ENCODE data around the gene ELOA2.

Gene ELOA2, protein sequence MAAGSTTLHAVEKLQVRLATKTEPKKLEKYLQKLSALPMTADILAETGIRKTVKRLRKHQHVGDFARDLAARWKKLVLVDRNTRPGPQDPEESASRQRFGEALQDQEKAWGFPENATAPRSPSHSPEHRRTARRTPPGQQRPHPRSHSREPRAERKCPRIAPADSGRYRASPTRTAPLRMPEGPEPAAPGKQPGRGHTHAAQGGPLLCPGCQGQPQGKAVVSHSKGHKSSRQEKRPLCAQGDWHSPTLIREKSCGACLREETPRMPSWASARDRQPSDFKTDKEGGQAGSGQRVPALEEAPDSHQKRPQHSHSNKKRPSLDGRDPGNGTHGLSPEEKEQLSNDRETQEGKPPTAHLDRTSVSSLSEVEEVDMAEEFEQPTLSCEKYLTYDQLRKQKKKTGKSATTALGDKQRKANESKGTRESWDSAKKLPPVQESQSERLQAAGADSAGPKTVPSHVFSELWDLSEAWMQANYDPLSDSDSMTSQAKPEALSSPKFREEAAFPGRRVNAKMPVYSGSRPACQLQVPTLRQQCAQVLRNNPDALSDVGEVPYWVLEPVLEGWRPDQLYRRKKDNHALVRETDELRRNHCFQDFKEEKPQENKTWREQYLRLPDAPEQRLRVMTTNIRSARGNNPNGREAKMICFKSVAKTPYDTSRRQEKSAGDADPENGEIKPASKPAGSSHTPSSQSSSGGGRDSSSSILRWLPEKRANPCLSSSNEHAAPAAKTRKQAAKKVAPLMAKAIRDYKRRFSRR

DNA sequence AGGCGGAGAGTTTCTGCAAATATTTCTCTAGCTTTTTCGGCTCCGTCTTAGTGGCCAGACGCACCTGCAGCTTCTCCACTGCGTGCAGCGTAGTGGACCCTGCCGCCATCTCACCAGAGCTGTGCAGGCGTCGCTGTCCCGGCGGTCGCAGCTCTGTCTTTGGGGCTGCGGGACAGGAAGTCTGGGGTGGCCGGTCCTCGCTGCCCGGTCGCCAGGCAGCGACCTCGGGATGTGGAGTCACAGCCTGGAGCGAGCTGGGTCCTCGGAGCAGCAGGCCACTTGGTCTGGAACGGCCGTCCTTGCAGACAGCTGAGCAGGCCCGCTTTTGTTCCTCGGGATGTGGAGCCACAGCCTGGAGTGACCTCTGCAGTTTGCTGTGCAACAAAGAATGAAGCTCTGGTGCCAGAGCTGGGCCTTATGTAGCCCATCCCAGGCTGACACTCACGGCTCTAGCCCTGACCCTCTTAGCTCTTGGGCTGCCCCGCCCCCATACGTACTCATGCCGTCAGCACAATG, at the start of gene ELOA2:
Gene ELOA2, minus strand, starts transcription at position 466 of the 516 bp plus-strand sequence. Its CDS starts 357 bp downstream, at position 109.
- H3K4me1 ChIP-seq (ENCODE audit: control insufficient read depth, low read length), result peaks cover 20% of the 10 kb centered on the region
- H3K9me2 ChIP-seq (replicated peaks; ENCODE audit: control insufficient read depth, low read length), result no peaks in the 10 kb centered on the region
- no peaks in the 10 kb centered on the region for H3K79me2 ChIP-seq (ENCODE audit: control insufficient read depth, low read length)
- H3F3A ChIP-seq (ENCODE audit: control insufficient read depth, insufficient read depth), result no peaks in the 10 kb centered on the region
- no peaks in the 10 kb centered on the region for H3K27me3 ChIP-seq (ENCODE audit: control insufficient read depth, low read length)
- H3K9me3 ChIP-seq (ENCODE audit: control insufficient read depth, insufficient read depth, low read length), result no peaks in the 10 kb centered on the region
- no peak within 1 kb of the TSS for H3K4me3 ChIP-seq (ENCODE audit: low read length)
- TF ChIP-seq, protein P1, sequence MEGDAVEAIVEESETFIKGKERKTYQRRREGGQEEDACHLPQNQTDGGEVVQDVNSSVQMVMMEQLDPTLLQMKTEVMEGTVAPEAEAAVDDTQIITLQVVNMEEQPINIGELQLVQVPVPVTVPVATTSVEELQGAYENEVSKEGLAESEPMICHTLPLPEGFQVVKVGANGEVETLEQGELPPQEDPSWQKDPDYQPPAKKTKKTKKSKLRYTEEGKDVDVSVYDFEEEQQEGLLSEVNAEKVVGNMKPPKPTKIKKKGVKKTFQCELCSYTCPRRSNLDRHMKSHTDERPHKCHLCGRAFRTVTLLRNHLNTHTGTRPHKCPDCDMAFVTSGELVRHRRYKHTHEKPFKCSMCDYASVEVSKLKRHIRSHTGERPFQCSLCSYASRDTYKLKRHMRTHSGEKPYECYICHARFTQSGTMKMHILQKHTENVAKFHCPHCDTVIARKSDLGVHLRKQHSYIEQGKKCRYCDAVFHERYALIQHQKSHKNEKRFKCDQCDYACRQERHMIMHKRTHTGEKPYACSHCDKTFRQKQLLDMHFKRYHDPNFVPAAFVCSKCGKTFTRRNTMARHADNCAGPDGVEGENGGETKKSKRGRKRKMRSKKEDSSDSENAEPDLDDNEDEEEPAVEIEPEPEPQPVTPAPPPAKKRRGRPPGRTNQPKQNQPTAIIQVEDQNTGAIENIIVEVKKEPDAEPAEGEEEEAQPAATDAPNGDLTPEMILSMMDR (IDR thresholded peaks at IDR 0.05; ENCODE audit: low read depth, low read length, poor library complexity, severe bottlenecking), result no peak
- no peak for TF ChIP-seq EZH2phosphoT487 (IDR thresholded peaks at IDR 0.05; ENCODE audit: borderline replicate concordance, low read length)
- no peaks in the 10 kb centered on the region for H4K20me1 ChIP-seq (ENCODE audit: control insufficient read depth, insufficient read depth, low read depth, low read length)
- no peak within 1 kb of the TSS for H3K27ac ChIP-seq (ENCODE audit: low read depth, low read length)
- H3K4me2 ChIP-seq (ENCODE audit: low read length), result no peak within 1 kb of the TSS
- H3K36me3 ChIP-seq (ENCODE audit: control insufficient read depth, low read length), result no peaks in the 10 kb centered on the region

DNA sequence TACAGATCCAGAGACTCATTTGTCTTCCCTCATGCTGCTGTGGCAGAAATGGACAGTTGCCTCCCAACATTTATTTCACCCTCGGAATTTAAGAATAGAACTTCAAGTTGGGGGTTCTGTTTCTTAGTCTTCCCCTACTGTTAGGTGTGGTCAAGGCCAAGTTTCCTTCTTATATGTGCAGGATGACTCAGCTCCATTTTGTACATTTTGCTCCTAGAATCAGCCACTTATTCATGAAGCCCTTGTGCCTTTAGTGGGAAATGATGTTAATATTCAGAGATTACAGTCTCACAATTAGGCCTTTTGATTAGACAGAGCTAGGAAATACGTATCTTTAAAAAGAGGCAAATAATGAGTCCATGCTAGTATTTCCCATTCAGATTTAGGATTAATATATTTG, 46.2 kb upstream of the ELOA2 start:
- H3K79me2 ChIP-seq (ENCODE audit: control insufficient read depth, low read length), result no peaks in the 10 kb centered on the region
- TF ChIP-seq, protein P1 (IDR thresholded peaks at IDR 0.05; ENCODE audit: low read depth, low read length, poor library complexity, severe bottlenecking), result no peak
- TF ChIP-seq EZH2phosphoT487 (IDR thresholded peaks at IDR 0.05; ENCODE audit: borderline replicate concordance, low read length), result no peak
- H3K36me3 ChIP-seq (ENCODE audit: control insufficient read depth, low read length), result no peaks in the 10 kb centered on the region
- no peak overlapping the region for H3K4me2 ChIP-seq (ENCODE audit: low read length)
- H3F3A ChIP-seq (ENCODE audit: control insufficient read depth, insufficient read depth), result no peaks in the 10 kb centered on the region
- H3K27ac ChIP-seq (ENCODE audit: low read depth, low read length), result no peak overlapping the region
- H3K4me1 ChIP-seq (ENCODE audit: control insufficient read depth, low read length), result no peaks in the 10 kb centered on the region
- no peaks in the 10 kb centered on the region for H3K27me3 ChIP-seq (ENCODE audit: control insufficient read depth, low read length)
- H4K20me1 ChIP-seq (ENCODE audit: control insufficient read depth, insufficient read depth, low read depth, low read length), result no peaks in the 10 kb centered on the region
- H3K4me3 ChIP-seq (ENCODE audit: low read length), result no peak overlapping the region
- H3K9me3 ChIP-seq (ENCODE audit: control insufficient read depth, insufficient read depth, low read length), result no peaks in the 10 kb centered on the region
- H3K9me2 ChIP-seq (replicated peaks; ENCODE audit: control insufficient read depth, low read length), result no peaks in the 10 kb centered on the region

DNA sequence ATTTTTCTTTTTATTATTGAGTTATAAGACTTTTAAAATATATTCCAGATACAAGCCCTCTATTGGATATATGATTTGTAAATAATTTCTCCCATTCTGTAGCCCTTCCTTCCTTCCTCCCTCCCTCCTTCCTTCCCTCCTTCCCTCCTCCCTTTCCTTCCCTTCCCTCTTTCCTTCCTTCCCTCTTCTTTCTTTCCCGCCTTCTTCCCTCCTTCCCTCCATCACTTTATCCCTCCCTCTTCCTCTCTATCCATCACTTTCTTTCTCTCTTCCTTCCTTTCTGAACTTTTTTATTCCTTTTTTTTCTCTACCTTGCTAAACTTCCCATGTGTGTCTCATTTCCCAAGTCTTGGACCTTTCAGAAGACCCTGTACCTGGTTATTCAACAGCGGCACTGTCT, 45.5 kb upstream of the ELOA2 start:
- H3F3A ChIP-seq (ENCODE audit: control insufficient read depth, insufficient read depth), result no peaks in the 10 kb centered on the region
- H3K27ac ChIP-seq (ENCODE audit: low read depth, low read length), result no peak overlapping the region
- no peak overlapping the region for H3K4me3 ChIP-seq (ENCODE audit: low read length)
- no peaks in the 10 kb centered on the region for H4K20me1 ChIP-seq (ENCODE audit: control insufficient read depth, insufficient read depth, low read depth, low read length)
- no peaks in the 10 kb centered on the region for H3K9me2 ChIP-seq (replicated peaks; ENCODE audit: control insufficient read depth, low read length)
- H3K79me2 ChIP-seq (ENCODE audit: control insufficient read depth, low read length), result no peaks in the 10 kb centered on the region
- no peaks in the 10 kb centered on the region for H3K4me1 ChIP-seq (ENCODE audit: control insufficient read depth, low read length)
- no peaks in the 10 kb centered on the region for H3K36me3 ChIP-seq (ENCODE audit: control insufficient read depth, low read length)
- H3K9me3 ChIP-seq (ENCODE audit: control insufficient read depth, insufficient read depth, low read length), result no peaks in the 10 kb centered on the region
- H3K4me2 ChIP-seq (ENCODE audit: low read length), result no peak overlapping the region
- H3K27me3 ChIP-seq (ENCODE audit: control insufficient read depth, low read length), result no peaks in the 10 kb centered on the region
- no peak for TF ChIP-seq EZH2phosphoT487 (IDR thresholded peaks at IDR 0.05; ENCODE audit: borderline replicate concordance, low read length)
- TF ChIP-seq, protein P1 (IDR thresholded peaks at IDR 0.05; ENCODE audit: low read depth, low read length, poor library complexity, severe bottlenecking), result no peak

Data from DOHH2 (cell line).